Mesothelial cell of epicardium (in vitro differentiated cells): ENCODE measurements around the gene TAF4B. TPM values are rescaled to one million over a fixed set of nuclear protein-coding genes. Genes with fewer than 3 reads are reported as not detected.
A peak's percentile ranks its signal among the peaks of the same experiment; 100 is the strongest.
"Not testable (repeated sequence)": the region's sequence is repeated elsewhere in the genome, so short reads cannot be mapped to it uniquely, and the experiment has no call there.

ENCODE experiments used
- DNase-seq, 2 experiments: peaks; one replicate each; pipeline ENCODE4 v3.0.0; 2021; ENCODE audit warnings: low spot score in 2 of 2; ENCODE audit not compliant: unreplicated experiment in 2 of 2
- H3K27ac Mint-ChIP-seq: 2 replicates; pipeline ENCODE4 v1.8.0; 2021; ENCODE audit warnings: mixed read lengths
- H3K27me3 Mint-ChIP-seq: 2 replicates; pipeline ENCODE4 v1.8.0; 2021; ENCODE audit warnings: low read depth, mixed read lengths
- H3K36me3 Mint-ChIP-seq: 2 replicates; pipeline ENCODE4 v1.8.0; 2021; ENCODE audit warnings: mixed read lengths
- H3K4me1 Mint-ChIP-seq: 2 replicates; pipeline ENCODE4 v1.8.0; 2021; ENCODE audit warnings: mixed read lengths
- H3K4me3 Mint-ChIP-seq: 2 replicates; pipeline ENCODE4 v1.8.0; 2021; ENCODE audit warnings: mild to moderate bottlenecking, moderate library complexity, mixed read lengths
- H3K9me3 Mint-ChIP-seq: 2 replicates; pipeline ENCODE4 v1.8.0; 2021; ENCODE audit warnings: mixed read lengths
- total RNA-seq: library from RNA; stranded (reverse); gene quantifications from 3 replicates; pipeline ENCODE4 v1.2.1, GENCODE V29; 2021
- TF ChIP-seq, protein P1 (sequence below): fragments of 200-600 bp; sonication (generic); IDR thresholded peaks from one replicate; pipeline ENCODE4 v1.5.0; 2021; ENCODE audit warnings: antibody characterized with exemption; ENCODE audit not compliant: unreplicated experiment

The TAF4B gene
- total RNA-seq, 1 donor from 2014 or later: 4.2 TPM

DNA sequence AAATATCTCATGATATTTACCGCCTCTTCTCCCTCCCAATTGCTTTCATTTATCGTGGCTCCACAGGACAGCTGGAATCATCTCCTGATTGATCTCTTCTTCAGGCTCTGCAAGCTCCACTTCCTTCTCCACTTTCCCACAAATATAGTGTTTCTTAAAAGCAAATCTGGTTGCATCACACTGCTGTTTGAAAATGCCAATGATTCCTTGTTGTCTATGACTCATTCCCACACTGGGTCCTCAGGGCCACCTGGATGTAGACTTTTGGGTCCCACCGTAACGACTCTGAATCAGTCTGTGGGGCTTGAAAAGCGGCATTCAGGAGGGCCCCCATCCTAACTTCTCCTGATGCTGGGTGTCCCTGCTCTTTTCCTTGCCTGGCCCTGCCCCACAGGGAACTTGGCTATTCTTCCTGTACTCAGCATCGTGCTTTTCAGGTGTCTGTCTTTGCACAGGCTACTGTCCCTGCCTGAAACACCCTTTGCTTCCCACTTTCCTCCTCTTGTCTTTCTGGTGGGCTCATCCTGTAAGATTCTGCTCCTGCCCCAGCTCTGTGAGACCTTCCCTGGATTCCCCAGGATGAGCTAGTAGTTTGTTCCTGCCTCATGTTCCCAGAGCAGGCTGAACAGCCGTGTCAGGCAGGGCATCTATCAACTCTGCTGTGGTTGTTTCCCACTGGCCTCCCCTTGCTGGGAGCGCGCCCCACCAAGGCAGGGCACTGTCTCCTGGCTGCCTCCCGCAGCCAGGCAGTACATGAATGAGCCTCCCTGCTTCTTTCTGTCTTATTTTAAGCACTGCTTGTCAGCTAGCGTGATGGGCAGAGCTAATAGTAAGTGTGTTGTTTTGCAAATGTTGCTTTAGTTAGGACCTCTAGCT lies 210.2 kb downstream of the TAF4B start:
- H3K27ac Mint-ChIP-seq: no peak overlapping the region
- DNase-seq: no peak
- peaks cover 5% of the 10 kb centered on the region for H3K9me3 Mint-ChIP-seq
- TF ChIP-seq, protein P1, sequence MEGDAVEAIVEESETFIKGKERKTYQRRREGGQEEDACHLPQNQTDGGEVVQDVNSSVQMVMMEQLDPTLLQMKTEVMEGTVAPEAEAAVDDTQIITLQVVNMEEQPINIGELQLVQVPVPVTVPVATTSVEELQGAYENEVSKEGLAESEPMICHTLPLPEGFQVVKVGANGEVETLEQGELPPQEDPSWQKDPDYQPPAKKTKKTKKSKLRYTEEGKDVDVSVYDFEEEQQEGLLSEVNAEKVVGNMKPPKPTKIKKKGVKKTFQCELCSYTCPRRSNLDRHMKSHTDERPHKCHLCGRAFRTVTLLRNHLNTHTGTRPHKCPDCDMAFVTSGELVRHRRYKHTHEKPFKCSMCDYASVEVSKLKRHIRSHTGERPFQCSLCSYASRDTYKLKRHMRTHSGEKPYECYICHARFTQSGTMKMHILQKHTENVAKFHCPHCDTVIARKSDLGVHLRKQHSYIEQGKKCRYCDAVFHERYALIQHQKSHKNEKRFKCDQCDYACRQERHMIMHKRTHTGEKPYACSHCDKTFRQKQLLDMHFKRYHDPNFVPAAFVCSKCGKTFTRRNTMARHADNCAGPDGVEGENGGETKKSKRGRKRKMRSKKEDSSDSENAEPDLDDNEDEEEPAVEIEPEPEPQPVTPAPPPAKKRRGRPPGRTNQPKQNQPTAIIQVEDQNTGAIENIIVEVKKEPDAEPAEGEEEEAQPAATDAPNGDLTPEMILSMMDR: no peak
- peaks cover 25% of the 10 kb centered on the region for H3K4me1 Mint-ChIP-seq
- no peaks in the 10 kb centered on the region for H3K27me3 Mint-ChIP-seq
- no peak overlapping the region for H3K4me3 Mint-ChIP-seq
- no peaks in the 10 kb centered on the region for H3K36me3 Mint-ChIP-seq

DNA sequence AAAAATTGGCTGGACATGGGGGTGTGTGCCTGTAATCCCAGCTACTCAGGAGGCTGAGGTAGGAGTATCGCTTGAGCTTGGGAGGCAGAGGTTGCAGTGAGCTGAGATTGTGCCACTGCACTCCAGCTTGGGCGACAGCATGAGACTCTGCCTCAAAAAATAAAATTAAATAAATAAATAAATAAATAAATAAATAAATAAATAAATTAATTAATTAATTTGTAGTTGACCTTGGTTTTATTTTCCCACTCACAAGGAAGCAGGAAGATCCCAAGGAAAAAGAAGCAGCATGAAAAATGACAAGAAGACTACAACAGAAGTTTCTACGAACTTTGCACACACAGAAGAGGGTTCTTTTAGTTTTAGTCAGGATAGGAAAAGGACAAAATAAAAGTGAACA lies 211.4 kb downstream of the TAF4B start:
- DNase-seq, H3K36me3 Mint-ChIP-seq, H3K9me3 Mint-ChIP-seq, H3K27ac Mint-ChIP-seq, H3K4me3 Mint-ChIP-seq, H3K27me3 Mint-ChIP-seq: not testable (repeated sequence)
- H3K4me1 Mint-ChIP-seq: peaks cover 32% of the 10 kb centered on the region

DNA sequence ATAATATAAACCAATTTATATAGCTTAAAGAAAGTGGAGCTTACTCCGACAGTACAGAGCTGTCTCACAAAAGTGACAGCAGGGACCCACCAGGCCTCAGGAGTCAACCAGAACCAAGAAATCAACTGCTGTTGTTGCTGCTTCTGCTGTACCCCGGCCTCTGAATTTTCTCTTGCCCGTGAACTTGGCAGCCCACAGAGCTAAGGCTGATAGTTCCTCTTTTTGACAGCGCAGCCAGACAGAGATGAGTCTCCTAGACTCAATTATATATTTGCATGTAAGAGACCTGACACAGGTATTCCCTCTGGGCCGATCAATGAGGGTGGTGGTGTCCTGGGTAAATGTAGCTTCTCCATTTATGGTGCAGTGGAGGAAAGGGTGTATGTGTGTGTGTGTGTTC lies 212.7 kb downstream of the TAF4B start:
- Mint-ChIP-seq H3K27ac (no peak overlapping the region), H3K9me3 (peaks cover 7% of the 10 kb centered on the region), H3K27me3 (no peaks in the 10 kb centered on the region), H3K36me3 (peaks cover 3% of the 10 kb centered on the region), H3K4me3 (no peak overlapping the region), H3K4me1 (peaks cover 32% of the 10 kb centered on the region)
- TF ChIP-seq, protein P1: no peak
- no peak for DNase-seq

DNA sequence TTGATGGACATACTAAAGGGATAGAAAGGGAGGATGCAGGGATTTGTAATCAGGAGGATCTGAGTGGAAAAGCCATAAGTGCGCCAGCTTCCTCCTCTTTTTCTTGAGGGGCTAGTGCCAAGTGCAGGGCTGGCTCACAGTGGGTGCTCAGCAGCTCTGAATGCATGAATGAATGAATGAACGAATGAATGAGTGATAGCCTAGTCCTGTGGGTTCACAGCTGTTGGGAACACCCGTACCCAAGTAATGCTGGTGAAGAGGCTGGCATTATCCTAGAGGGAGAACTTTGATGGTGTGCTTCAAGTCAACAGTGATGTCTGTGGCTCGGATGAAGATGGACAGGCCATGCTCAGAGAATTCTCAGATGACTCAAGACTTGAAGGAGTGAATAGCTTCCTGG lies 213.3 kb downstream of the TAF4B start:
- H3K4me1 Mint-ChIP-seq: peaks cover 32% of the 10 kb centered on the region
- H3K36me3 Mint-ChIP-seq: peaks cover 4% of the 10 kb centered on the region
- no peaks in the 10 kb centered on the region for H3K27me3 Mint-ChIP-seq
- no peak overlapping the region for H3K4me3 Mint-ChIP-seq
- DNase-seq: no peak
- H3K9me3 Mint-ChIP-seq: peaks cover 11% of the 10 kb centered on the region
- H3K27ac Mint-ChIP-seq: no peak overlapping the region
- TF ChIP-seq, protein P1: no peak

DNA sequence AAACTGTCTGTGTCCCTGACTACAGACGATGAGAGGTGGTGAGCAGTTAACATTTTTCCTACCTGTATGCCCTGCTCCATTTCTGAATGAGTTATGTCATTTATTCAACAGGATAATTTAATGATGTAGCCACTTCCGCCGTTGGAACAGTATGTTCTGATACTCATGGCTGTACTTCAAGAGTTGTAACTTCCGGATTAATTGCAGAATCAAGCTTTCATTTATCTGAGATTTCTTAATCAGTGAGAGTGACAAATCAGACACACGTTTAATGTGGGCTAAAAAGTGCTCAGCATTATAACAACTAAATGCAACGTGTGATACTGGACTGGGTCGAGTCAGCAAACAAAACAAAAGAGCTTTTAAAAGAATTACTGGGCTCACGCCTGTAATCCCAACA lies 214.4 kb downstream of the TAF4B start:
- Mint-ChIP-seq H3K4me1 (peaks cover 31% of the 10 kb centered on the region), H3K27ac (peak overlapping the region; percentile 19), H3K9me3 (peaks cover 14% of the 10 kb centered on the region), H3K27me3 (no peaks in the 10 kb centered on the region), H3K4me3 (no peak overlapping the region), H3K36me3 (peaks cover 4% of the 10 kb centered on the region)
- no peak for DNase-seq
- TF ChIP-seq, protein P1: no peak

Other genes starting within 250 kb of the TAF4B start
- gene SS18, start 135.8 kb upstream of the TAF4B start, total RNA-seq: 95.2 to 98.2 TPM (median 97.9 TPM) in 3 replicates
- gene PSMA8, start 92.6 kb upstream of the TAF4B start, total RNA-seq: 0.22 TPM in 1 of 3 replicates, not detected in the others